DND-41 (cell line): ENCODE measurements around the gene ITPRID1.

Experiments used
- ATAC-seq: fragments of 200-7000 bp; cut with Tn5 transposase; 3 replicates; pipeline ENCODE4 v1.9.1; 2021; ENCODE audit warnings: low read depth; ENCODE audit not compliant: insufficient read depth
- DNase-seq: peaks from one replicate; pipeline ENCODE4 v3.0.0-alpha.2; 2020
- H2AFZ ChIP-seq: 2 replicates; pipeline ENCODE4 v1.6.0; 2012; ENCODE audit warnings: low read depth, low read length
- H3K27ac ChIP-seq: 2 replicates; pipeline ENCODE4 v1.5.1; 2012; ENCODE audit warnings: low read length, inconsistent platforms
- H3K27me3 ChIP-seq: fragments of 200-600 bp; sonication (generic); 2 replicates; pipeline ENCODE4 v1.6.0; 2012; ENCODE audit warnings: low read length, mild to moderate bottlenecking, inconsistent platforms; ENCODE audit not compliant: insufficient read depth, poor library complexity
- H3K36me3 ChIP-seq: 2 replicates; pipeline ENCODE4 v1.5.1; 2012; ENCODE audit warnings: low read length, inconsistent platforms; ENCODE audit not compliant: insufficient read depth
- H3K4me1 ChIP-seq: 2 replicates; pipeline ENCODE4 v1.5.1; 2012; ENCODE audit warnings: mild to moderate bottlenecking, low read length; ENCODE audit not compliant: insufficient read depth
- H3K4me2 ChIP-seq: 2 replicates; pipeline ENCODE4 v1.6.0; 2012; ENCODE audit warnings: mild to moderate bottlenecking, moderate library complexity, low read length, inconsistent platforms; ENCODE audit not compliant: insufficient read depth
- H3K4me3 ChIP-seq, 2 experiments: fragments of 200-600 bp in 1 of 2; shearing (Covaris generic) in 1 of 2; 2 replicates each; pipeline ENCODE4 v1.5.1; 2012 to 2016; ENCODE audit warnings: inconsistent platforms in 2 of 2, low read length in 2 of 2, mild to moderate bottlenecking in 2 of 2, low read depth in 1 of 2, moderate library complexity in 1 of 2
- H3K79me2 ChIP-seq: 2 replicates; pipeline ENCODE4 v1.6.0; 2012; ENCODE audit warnings: low read length, inconsistent platforms; ENCODE audit not compliant: insufficient read depth
- H3K9ac ChIP-seq: 2 replicates; pipeline ENCODE4 v1.6.0; 2012; ENCODE audit warnings: low read depth, mild to moderate bottlenecking, inconsistent platforms, low read length, moderate library complexity
- H3K9me3 ChIP-seq: 2 replicates; pipeline ENCODE4 v1.5.1; 2012; ENCODE audit warnings: low read length, moderate library complexity, mild to moderate bottlenecking, inconsistent platforms; ENCODE audit not compliant: insufficient read depth, severe bottlenecking
- H4K20me1 ChIP-seq: 2 replicates; pipeline ENCODE4 v1.6.0; 2012; ENCODE audit warnings: low read length; ENCODE audit not compliant: insufficient read depth
- EZH2 ChIP-seq: IDR thresholded peaks from 3 replicates; pipeline ENCODE4 v1.6.1; 2012; ENCODE audit warnings: borderline replicate concordance, low read depth, mild to moderate bottlenecking, moderate library complexity, low read length, inconsistent platforms; ENCODE audit not compliant: severe bottlenecking
- TF ChIP-seq, protein P1 (sequence below): IDR thresholded peaks from 2 replicates; pipeline ENCODE4 v1.5.1; 2012; ENCODE audit warnings: borderline replicate concordance, low read length, moderate library complexity, mild to moderate bottlenecking; ENCODE audit not compliant: poor library complexity, severe bottlenecking; ENCODE audit errors: extremely low read depth

Gene ITPRID1

DNA sequence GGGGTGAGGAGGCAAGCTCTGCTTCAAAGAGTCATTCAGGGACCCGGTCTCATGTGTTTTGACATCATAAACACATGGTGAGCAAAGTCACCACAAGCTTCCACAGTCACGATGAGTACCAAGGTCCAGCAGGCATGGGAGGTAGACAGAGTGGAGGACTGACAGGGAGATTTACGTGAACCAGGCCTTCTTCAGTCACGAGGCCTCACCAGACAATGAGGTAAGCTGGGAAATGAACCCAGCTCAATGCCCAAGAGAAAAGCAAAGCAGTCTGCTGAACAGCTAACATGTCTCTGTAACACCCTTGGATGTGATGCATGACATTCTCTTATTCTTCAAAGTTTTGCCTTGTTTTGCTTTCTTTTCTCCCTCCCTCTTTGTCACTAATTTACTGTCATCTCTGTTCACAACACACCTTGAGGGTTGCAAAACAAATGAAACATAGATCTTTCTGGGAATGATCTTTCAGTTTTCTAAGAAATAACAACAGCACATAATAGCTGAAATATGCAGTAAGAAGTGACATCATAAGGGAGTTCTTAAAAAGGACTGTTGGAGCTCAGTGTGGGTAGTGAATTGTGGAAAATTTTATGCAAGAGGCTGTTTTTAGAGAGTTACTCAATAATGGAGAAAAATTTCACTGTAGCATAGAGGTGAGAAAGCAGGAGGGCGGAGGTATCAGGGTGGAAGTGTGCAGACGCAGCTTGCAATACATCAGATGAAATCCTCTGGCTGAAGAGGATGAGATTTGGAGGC is 182.1 kb downstream of the ITPRID1 start:
- no peak overlapping the region for H3K4me2 ChIP-seq

DNA sequence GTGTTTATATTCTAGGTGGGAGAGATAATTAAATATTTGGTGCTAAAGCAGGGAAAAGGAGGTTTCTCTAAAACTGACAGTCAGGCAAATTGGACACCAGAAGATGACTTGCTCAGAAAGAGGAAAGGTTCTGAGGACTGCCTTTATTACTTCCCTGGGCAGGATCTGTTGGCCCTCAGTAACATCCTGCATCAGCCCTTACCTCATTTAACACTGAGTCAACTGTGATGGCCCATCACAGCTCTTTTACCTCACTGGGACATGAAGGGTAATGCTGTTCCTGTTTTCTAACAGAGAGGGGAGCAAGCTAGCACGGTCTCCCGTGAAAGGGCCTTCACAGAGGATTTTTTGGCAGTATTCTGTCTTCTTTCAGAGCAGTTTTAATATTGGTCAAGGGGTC is 185.2 kb downstream of the ITPRID1 start:
- Histone ChIP-seq H3K27me3 (peaks cover 16% of the 10 kb centered on the region), H4K20me1 (no peaks in the 10 kb centered on the region), H3K4me2 (no peak overlapping the region), H3K36me3 (no peaks in the 10 kb centered on the region), H3K9ac (no peak overlapping the region), H3K4me3 (no peak overlapping the region), H3K9me3 (no peaks in the 10 kb centered on the region), H3K79me2 (no peaks in the 10 kb centered on the region), H3K27ac (no peak overlapping the region), H2AFZ (no peak overlapping the region), H3K4me1 (no peaks in the 10 kb centered on the region)
- no peak for DNase-seq
- TF ChIP-seq EZH2: no peak
- TF ChIP-seq, protein P1, sequence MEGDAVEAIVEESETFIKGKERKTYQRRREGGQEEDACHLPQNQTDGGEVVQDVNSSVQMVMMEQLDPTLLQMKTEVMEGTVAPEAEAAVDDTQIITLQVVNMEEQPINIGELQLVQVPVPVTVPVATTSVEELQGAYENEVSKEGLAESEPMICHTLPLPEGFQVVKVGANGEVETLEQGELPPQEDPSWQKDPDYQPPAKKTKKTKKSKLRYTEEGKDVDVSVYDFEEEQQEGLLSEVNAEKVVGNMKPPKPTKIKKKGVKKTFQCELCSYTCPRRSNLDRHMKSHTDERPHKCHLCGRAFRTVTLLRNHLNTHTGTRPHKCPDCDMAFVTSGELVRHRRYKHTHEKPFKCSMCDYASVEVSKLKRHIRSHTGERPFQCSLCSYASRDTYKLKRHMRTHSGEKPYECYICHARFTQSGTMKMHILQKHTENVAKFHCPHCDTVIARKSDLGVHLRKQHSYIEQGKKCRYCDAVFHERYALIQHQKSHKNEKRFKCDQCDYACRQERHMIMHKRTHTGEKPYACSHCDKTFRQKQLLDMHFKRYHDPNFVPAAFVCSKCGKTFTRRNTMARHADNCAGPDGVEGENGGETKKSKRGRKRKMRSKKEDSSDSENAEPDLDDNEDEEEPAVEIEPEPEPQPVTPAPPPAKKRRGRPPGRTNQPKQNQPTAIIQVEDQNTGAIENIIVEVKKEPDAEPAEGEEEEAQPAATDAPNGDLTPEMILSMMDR: no peak
- ATAC-seq: no peak

More for the DNA sequence above, 182.1 kb downstream of the ITPRID1 start:
- ATAC-seq: no peak
- Histone ChIP-seq H2AFZ (no peak overlapping the region), H3K27me3 (peaks cover 16% of the 10 kb centered on the region), H3K4me1 (no peaks in the 10 kb centered on the region), H3K27ac (no peak overlapping the region), H3K36me3 (no peaks in the 10 kb centered on the region), H3K79me2 (no peaks in the 10 kb centered on the region), H4K20me1 (no peaks in the 10 kb centered on the region), H3K9ac (no peak overlapping the region), H3K4me3 (no peak overlapping the region), H3K9me3 (no peaks in the 10 kb centered on the region)
- no peak for DNase-seq
- no peak for TF ChIP-seq EZH2
- TF ChIP-seq, protein P1: no peak

GRCh38 chr7:31702354-31702753 is 188.5 kb downstream of the ITPRID1 start:
- DNase-seq (no peak), ATAC-seq (no peak)
- no peaks in the 10 kb centered on the region for H3K36me3 ChIP-seq
- no peaks in the 10 kb centered on the region for H3K9me3 ChIP-seq
- no peaks in the 10 kb centered on the region for H4K20me1 ChIP-seq
- no peak overlapping the region for H3K4me2 ChIP-seq
- H3K27ac ChIP-seq: no peak overlapping the region
- peaks cover 3% of the 10 kb centered on the region for H3K27me3 ChIP-seq
- no peaks in the 10 kb centered on the region for H3K4me1 ChIP-seq
- no peak overlapping the region for H2AFZ ChIP-seq
- no peaks in the 10 kb centered on the region for H3K79me2 ChIP-seq
- H3K9ac ChIP-seq: no peak overlapping the region
- TF ChIP-seq, protein P1: no peak
- no peak for TF ChIP-seq EZH2
- no peak overlapping the region for H3K4me3 ChIP-seq
